GM19397 (cell line): ENCODE data around the gene GPX4.

Experiments used
- ATAC-seq: cut with Tn5 transposase; IDR thresholded peaks from one replicate; pipeline ENCODE4 v1.9.1; 2021; ENCODE audit warnings: mild to moderate bottlenecking, moderate library complexity; ENCODE audit not compliant: unreplicated experiment

Gene GPX4

DNA sequence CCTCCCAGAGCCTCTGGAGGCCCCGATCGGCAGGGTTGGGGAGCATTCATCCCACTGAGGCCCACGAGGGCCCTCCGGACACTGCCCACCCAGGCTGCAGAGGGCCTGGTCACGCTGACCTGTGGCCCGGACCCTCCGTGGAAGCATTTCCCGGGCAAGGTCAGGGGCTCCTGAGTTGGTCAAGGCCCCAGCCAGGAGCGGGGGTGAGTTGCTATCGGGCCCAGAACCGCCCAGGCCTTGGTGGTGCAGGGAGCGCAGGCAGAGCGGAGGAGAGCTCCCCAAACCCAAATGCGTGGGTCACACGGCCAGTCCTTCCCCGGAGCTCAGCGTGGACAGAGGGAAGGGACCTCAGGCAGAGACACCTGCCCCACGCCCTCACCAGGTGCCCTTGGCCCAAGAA, 25.7 kb downstream of the GPX4 start:
- ATAC-seq: no peak

DNA sequence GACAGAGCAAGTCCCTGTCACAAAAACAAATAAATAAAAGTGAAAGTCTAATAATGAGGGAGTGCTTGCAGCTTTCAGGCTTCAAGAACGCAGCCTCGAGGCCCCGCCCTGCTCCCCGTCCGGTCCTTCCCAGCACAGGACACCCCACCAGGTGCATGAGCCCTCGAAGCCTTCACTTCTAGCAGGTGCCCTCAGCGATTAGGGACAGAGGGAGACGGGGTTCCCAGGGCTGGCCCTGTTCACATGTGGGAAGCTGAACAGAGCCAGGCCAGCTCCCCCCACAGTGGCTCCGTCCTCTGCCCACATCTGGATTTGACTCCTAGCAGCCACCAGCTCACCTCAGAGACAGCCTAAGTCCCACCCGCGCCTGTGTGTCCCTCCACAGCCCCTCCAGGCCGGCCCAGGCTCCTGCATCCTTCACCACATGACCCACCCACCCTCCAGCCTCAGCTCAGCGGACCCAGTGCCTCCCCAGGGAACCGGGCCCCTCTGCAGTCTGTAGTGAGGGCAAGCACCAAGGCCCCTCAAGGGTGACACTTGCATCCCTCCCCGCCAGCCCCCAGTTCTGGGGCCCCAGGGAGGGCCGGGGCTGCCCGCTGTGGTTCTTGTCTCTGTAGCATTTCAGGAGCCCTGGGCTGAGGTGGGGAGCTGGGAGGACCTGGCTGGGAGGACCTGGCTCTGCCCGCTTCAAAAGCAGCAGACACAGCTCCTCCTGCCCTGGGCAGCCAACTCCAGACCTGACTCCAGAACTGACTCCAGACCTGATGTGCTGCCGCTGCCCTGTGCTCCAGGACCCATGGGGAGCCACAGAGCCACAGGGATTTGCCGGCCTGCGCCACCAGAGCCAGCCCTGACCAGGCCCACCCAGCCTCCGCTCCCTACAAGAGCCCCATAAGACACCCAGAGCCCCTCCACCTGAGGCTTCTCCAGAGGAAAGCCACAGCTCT, 27.2 kb downstream of the GPX4 start:
- no peak for ATAC-seq

DNA sequence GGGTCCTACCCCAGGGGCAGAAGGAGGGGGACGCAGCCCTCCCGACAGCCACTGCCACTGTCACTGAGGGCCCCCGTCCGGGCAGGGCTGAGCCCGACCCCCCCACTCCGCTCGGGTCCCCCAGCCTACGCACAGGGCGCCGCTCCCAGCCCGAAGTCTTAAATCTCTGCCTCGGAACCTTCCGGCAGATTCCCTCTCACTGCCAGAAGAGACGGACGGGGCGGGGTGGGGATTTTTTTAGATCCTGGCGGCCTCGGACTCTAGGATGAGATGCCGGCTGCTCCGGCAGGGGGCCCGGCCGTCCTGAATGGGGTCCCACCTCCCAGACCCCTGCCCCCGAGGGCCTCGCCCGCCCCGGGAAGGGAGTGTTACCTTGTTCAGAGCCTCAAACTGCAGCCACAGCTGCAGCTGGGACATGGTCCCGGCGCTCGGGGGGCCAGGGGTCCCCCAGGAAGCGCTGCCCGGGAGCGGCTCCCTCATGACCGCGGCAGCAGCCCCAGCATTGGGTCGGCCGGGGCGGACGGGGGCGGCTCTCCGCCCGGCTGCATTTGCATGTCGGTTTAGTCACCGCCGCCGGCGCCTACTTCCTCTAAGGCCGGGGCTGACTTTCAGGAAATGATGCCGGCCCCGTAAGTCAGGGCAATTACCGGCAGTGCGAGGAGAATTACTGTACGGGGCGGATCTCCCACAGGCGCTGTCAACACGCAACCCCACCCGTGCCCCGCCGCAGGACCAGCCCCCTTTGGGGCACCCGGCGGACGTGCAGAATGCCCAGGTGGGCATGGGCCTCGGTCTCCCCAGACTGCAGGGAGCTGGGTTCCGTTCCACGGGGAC, 28.1 kb downstream of the GPX4 start:
- ATAC-seq: peak; percentile 40

DNA sequence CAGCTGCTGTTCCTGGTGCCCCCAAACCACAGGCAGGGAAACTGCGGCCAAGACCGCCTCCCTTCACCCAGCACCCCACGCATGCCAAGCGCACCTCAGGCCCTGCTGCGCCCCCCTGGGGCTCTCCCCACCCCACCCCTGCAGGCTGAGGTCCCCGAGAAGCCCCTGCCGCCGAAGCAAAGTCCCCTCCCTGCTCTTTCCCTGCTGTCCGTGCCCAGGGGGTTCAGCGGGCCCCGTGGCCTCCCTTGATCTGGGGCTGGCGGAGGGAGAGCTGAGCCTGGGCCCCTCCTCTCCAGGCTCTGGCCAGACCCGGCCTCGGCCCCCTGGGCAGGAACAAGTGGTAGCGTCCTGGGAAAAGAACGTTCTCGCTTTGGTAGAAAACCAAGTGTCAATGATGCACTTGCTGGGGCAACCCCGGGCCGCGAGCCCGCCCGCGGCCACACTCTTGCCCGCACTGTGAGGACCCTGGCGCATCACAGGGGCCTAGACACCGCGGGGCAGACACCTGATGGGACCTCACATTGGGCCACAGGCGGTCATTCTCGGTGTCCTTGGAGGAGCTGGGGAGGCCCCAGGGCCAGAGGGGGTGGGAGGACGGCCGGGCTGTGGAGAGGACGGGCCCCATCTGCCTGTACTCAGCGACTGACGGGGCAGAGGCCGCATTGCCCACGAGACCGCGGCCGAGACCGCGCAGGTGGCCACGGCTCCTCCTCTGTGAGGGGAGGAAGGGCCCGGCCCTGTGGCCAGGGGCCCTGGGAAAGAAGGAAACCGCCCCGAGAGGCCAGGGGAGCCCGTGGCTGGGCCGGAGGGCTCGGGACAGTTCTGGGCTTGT, 29.0 kb downstream of the GPX4 start:
- no peak for ATAC-seq

DNA sequence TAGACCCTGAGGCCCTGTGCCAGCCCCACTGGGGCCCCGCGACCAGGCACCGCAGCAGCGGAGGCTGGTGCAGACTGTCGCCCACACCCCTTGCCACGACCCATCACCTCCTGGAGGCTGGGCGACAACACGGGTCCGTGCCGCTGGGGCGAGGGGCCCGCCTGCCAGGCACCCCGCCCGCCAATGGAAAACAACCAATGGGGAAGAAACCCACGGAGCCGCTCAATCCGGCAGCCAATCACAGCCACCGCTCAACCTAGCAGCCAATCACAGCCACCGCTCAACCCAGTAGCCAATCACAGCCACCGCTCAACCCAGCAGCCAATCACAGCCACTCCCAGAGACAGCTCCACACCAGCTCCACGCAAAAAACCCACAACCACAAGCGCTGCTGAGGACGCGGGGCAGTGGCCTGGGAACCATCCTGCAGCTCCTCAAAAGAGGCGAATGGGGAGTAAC, 29.7 kb downstream of the GPX4 start:
- ATAC-seq: no peak

DNA sequence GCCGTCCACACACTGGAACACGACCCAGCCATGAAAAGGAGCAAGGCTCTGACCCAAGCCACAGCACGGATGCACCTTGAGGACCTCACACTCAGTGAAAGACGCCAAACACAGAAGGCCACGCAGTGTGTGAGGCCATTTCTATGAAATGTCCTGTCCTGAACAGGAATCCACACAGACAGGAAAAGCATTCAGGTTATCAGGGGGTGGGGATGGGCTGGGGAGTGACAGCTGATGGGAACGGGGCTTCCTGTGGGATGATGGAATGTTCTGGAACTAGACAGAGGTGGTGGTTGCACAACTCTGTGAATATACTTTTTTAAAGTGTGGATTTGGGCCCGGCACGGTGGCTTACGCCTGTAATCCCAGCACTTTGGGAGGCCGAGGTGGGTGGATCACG, 30.6 kb downstream of the GPX4 start:
- no peak for ATAC-seq

DNA sequence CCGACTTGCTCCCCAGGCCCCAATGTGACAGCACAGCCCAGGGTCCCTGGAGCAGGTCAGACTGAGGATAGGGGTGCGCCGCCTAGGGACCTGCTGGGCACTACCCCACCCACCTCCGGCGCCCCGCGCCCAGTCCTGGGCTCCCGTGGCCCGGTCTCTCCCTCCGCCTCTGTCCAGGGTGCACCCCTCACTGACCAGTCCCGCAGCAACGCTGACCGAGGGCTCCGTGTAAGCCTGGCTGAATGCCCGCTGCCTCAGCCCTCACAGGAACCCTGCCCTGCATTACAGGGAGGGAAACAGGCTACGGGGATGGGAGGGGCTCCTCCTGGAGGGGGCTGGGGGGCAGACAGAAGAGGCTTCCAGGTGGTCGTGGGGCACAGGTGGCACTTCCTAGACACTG, 31.7 kb downstream of the GPX4 start:
- ATAC-seq: no peak

DNA sequence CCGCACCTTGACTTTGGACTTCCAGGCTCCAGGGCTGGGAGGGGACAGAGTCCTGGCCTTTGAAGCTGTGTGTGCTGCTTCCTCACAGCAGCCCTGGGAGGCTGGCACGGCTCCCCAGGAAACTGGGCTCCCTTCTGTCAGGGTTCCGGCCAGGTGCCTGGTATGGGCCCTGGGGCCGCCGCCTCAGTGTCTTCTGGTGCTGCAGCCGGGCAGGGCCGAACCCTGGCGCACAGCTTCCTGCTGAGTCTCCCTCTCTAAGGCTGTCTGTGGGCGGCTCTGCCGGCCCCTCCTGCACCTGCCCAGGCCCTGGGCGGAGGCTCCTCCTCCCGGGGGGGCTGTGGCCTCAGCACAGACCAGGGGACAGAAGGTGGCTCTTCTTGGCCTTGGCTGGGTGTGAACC, 32.4 kb downstream of the GPX4 start:
- ATAC-seq: no peak

DNA sequence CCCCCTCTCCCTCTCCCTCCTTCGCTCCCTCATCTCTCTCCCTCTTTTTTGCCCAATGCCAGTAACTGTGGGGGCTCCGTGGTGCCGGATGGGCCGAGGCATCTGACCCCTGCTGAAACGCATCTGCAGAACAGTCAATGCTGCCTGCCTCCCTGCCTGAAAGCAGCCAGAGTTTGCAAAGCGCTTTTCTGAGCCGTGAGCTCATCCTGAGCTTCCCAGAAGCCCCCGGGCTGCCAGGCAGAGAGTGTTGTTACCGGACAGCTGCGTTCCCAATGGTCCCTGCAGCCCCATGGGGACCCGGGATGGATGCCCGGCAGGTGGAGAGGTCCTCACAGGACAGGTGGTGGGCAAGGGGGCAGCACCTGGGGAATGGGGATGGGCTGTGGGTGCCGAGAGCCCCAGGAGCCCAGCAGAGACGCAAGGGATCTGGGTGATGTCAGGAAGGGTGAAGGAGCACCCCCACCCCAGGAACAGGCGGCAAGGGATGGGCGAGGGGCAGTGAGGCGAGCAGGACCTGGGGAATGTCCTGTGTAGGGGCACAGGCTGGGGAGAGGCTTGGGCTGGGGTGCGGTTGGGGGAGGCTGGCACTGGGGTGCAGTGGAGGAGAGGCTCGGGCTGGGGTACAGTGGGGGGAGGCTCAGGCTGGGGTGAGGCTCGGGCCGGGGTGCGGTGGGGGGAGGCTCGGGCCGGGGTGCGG, 33.0 kb downstream of the GPX4 start:
- ATAC-seq: no peak

DNA sequence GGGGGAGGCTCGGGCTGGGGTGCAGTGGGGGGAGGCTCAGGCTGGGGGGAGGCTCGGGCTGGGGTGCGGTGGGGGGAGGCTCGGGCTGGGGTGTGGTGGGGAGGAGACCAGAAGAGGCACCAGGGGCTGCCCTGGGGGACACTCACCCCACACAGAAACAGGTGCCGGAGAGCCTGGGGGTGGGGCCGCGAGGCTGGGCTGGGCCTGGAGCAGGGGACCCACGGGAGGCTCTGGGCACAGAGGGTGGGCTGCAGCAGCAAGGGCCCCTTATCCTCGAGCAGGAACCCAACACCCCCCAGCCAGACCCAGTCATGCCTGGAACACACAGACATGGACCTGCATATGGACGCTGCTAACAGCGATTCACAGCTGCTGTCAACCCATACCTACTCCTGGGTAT, 34.3 kb downstream of the GPX4 start:
- no peak for ATAC-seq

DNA sequence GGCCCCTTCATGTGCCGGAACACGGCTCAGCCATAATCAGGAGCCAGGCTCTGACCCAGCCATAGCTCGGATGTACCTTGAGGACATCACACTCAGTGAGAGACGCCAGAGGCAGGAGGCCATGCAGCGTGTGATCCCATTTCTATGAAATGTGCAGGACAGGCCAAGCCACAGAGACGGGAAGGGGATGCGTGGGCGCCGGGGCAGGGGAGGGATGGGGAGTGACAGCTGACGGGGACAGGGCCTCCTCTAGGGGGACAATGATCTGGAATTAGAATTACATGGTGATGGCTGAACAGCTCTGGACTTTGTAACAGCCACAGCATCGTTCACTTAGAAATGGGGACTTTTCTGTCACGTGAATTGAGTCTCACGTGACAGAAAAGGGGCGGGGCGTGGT, 35.3 kb downstream of the GPX4 start:
- ATAC-seq: no peak

DNA sequence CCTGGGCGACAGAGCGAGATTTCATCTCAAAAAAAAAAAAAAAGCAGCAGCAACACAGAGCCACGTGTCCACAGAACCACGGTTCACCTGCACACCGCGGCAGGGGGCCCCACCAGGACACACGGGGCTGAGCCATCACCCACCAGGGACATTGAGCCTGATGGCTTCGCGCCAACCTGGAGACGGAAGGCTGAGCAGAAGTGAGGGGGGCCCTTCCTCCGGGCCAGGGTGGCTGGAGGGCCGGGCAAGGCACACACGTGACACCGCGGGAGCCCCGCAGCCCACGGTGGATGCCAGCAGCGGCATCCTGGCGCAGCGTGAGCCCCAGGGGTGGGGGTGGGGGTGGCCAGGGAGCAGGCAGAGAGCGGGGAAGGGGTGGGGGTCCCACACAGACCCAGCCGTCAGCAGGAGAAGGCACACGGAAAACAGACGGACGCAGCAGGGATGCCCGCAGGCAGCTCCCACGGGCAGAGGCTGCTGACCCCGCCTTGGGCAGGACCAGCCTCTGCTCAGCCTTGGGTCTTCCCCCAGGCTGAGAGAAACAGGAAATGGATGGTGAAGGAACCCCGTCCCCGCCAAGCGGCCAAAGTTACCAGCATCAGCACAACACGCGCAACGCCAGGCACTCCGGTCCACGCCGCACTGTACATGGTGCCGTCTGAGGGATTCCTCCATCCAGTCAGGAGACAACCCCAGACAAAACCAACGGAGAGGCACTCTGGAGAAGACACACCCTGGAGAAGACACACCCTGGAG, 36.7 kb downstream of the GPX4 start:
- ATAC-seq: no peak

DNA sequence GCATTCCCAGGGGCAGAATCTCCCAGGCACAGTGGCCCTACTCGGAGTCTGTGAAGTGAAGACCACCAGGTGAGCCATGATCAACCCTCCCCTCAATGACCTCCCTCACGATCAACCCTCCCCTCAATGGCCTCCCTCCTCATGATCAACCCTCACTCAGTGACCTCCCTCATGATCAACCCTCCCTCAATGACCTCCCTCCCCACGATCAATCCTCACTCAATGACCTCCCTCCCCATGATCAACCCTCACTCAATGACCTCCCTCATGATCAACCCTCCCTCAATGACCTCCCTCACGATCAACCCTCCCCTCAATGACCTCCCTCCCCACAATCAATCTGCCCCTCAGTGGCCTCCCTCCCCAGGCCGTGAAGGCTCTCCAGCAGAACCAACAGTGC, 38.1 kb downstream of the GPX4 start:
- no peak for ATAC-seq

DNA sequence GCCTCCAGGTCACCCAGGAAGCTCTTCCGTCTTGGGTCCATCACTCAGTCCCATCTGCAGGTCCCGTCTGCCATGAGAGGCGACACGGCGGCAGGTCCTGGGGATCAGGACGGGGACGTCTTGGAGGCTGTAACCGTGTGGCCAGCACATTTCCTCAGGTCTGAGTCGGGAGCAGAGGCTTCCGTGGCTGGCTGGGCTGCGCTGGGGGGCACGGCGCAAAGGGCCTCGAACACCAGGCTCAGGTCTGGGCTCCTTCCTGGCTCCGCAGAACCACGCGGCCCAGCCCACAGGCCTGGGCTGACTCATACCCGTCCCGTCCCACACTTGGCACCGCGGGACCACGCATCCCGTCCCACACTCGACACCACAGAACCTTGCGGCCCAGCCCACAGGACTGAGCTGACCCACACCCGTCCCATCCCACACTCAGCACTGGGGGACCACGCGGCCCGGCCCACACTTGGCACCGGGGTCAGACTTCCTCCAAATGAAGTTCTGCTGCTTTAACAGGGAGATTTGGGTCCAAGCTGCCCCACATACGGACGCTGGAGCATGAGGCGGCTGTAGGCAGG, 40.1 kb downstream of the GPX4 start:
- ATAC-seq: no peak

DNA sequence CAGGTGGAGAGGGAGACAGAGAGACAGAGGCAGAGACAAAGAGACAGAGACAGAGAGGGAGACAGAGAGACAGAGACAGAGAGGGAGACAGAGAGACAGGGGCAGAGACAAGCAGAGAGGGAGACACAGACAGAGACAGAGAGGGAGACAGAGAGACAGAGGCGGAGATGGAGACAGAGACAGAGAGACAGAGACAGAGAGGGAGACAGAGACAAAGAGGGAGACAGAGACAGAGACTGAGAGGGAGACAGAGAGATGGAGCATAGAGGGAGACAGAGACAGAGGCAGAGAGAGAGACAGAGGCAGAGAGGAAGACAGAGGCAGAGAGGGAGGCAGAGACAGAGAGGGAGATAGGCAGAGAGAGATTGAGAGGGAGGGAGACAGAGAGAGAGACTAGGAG, 40.9 kb downstream of the GPX4 start:
- no peak for ATAC-seq

DNA sequence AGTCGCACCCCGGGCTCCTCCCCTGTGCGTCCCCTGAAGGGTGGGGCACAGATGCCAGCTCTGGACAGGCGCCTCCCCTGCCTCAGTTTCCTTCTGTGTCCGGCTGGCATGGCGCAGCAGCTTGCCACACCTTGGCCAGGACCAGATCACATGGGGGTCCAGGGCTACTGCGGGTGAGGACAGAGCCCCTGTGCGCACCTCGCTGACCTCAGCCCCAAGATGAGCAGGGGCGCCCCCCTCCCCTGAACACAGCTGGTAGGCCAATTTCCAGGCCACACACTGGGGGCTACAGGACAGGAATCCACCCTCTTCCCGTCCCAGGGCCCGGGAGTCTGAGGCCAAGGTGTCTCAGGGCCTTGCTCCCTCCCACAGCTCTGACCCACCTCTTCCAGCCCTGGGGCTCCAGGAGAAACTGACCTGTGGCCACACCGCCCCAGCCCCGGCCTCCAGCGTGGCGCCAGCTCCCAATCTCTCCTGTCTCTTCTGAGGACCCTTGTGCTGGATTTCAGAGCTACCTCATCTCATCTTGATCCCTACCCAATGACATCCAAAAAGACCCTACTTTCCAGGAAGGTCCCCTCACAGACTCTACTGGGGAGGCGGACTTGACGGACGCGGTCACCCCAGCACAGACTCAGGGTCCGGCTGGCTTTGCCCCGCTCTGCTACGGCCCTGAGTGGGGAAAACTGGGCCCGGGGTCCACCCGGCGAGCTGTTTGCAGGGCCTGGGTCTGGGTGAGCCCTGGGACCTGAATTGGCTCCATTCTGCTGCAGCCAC, 42.0 kb downstream of the GPX4 start:
- ATAC-seq: no peak

DNA sequence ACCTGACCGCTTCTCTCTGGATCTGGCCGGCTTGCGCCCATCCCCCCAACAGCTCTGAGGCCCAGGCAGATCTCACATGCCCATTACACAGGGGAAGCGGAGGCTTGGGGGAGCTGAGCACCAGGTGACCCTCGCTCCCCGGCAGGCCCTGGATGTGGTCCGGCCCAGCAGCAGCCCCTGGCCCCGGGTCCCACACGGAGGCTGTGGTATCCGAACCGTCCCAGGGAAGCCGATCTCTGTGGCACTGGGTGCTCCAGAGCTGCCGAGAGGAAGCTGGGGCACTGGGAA, 42.6 kb downstream of the GPX4 start:
- no peak for ATAC-seq

DNA sequence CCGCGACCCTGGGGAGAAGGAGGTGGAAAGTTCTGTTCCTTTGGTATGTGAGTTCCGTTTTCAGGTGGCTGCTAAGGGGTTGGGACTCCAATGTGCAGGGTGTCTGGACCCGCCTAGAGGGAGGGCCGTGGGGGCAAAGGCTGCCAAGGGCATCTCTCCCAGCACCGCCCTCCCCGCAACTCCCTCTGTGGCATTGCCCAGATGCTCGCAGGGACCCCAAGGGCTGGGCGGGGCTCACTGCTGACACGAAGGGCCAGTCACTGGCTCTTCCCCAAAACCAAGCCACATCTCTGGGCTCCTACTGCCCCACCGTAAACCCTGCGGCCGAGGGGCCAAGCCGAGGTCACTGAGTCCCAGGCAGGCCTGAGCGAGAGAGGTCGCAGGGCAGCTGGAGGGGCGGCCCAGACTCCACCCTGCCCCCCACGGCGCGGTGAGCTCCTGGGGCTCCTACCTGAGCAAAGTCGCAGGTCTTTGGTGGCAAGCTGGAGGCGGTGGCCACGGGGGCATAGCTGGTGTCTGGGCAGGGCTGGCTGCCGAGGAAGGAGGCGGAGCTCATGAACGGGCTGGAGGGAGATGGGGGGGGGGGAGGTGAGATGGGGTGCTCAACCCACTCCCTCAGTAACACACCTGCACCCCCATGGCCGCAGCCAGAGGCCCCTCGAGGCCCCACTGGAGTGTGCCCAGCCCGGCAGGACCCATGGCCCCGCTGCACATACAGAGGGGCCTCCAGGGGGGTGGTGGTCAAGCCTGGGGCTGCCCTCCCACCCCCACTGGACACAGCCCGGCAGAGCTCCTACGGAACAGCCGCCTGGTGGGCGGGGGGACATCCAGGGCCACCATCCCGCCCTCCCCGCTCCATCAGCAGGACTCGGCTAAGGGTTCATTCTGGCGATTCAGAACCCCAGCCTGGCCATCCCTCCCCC, 43.3 kb downstream of the GPX4 start:
- no peak for ATAC-seq
